Skeletal muscle satellite cell (primary cell): ENCODE results near the gene CYTH3.

Experiments used
- H3K27me3 ChIP-seq: 2 replicates; pipeline ENCODE4 v1.7.0; 2013; ENCODE audit warnings: low read length; ENCODE audit not compliant: control insufficient read depth, insufficient read depth
- H3K36me3 ChIP-seq: 2 replicates; pipeline ENCODE4 v1.7.0; 2013; ENCODE audit warnings: mild to moderate bottlenecking, control low read depth, low read length; ENCODE audit not compliant: insufficient read depth
- H3K4me1 ChIP-seq: 2 replicates; pipeline ENCODE4 v1.7.0; 2013; ENCODE audit warnings: low read length; ENCODE audit not compliant: control insufficient read depth, insufficient read depth
- H3K4me2 ChIP-seq: 2 replicates; pipeline ENCODE4 v1.7.0; 2013; ENCODE audit warnings: mild to moderate bottlenecking, low read length
- H3K4me3 ChIP-seq: 2 replicates; pipeline ENCODE4 v1.7.0; 2013; ENCODE audit warnings: low read length
- H3K9ac ChIP-seq: 2 replicates; pipeline ENCODE4 v1.7.0; 2013; ENCODE audit warnings: mild to moderate bottlenecking, low read depth, low read length, moderate library complexity
- H3K9me3 ChIP-seq: replicated peaks from 2 replicates; pipeline ENCODE4 v1.7.0; 2013; ENCODE audit warnings: mild to moderate bottlenecking, control low read depth, low read length

The CYTH3 gene

GRCh38 chr7:6180344-6180725 lies 92.1 kb downstream of the CYTH3 start:
- no peak overlapping the region for H3K4me2 ChIP-seq
- H3K9me3 ChIP-seq = no peaks in the 10 kb centered on the region
- H3K9ac ChIP-seq = no peak overlapping the region
- H3K4me3 ChIP-seq = no peak overlapping the region
- H3K4me1 ChIP-seq = peaks cover 22% of the 10 kb centered on the region
- peaks cover 39% of the 10 kb centered on the region for H3K36me3 ChIP-seq
- H3K27me3 ChIP-seq = no peaks in the 10 kb centered on the region

- no peak overlapping the region for H3K4me2 ChIP-seq
- H3K27me3 ChIP-seq = no peaks in the 10 kb centered on the region
- no peak overlapping the region for H3K9ac ChIP-seq
- H3K36me3 ChIP-seq = peaks cover 43% of the 10 kb centered on the region
- H3K4me3 ChIP-seq = no peak overlapping the region
- H3K9me3 ChIP-seq = no peaks in the 10 kb centered on the region
- peaks cover 24% of the 10 kb centered on the region for H3K4me1 ChIP-seq
These were observed 92.6 kb downstream of the CYTH3 start for GRCh38 chr7:6179620-6180343.

- Histone ChIP-seq H3K4me1 (peaks cover 24% of the 10 kb centered on the region), H3K9ac (no peak overlapping the region), H3K36me3 (peaks cover 46% of the 10 kb centered on the region), H3K4me3 (no peak overlapping the region), H3K27me3 (no peaks in the 10 kb centered on the region), H3K4me2 (no peak overlapping the region), H3K9me3 (no peaks in the 10 kb centered on the region)
These were observed 94.0 kb downstream of the CYTH3 start for GRCh38 chr7:6178298-6179029.

- Histone ChIP-seq H3K27me3 (no peaks in the 10 kb centered on the region), H3K4me1 (peaks cover 39% of the 10 kb centered on the region), H3K9me3 (no peaks in the 10 kb centered on the region), H3K36me3 (peaks cover 58% of the 10 kb centered on the region), H3K9ac (no peak overlapping the region), H3K4me2 (peak overlapping the region; percentile 40), H3K4me3 (no peak overlapping the region)
These were observed 96.8 kb downstream of the CYTH3 start for GRCh38 chr7:6175645-6176044.

- Histone ChIP-seq H3K4me1 (peaks cover 33% of the 10 kb centered on the region), H3K27me3 (no peaks in the 10 kb centered on the region), H3K4me3 (no peak overlapping the region), H3K9me3 (no peaks in the 10 kb centered on the region), H3K4me2 (no peak overlapping the region), H3K36me3 (peaks cover 72% of the 10 kb centered on the region), H3K9ac (no peak overlapping the region)
These were observed 99.5 kb downstream of the CYTH3 start for GRCh38 chr7:6172910-6173295.

- no peak overlapping the region for H3K4me3 ChIP-seq
- H3K9ac ChIP-seq = no peak overlapping the region
- H3K36me3 ChIP-seq = peaks cover 72% of the 10 kb centered on the region
These were observed 100.1 kb downstream of the CYTH3 start for GRCh38 chr7:6172224-6172909.

GRCh38 chr7:6171532-6172223 lies 100.7 kb downstream of the CYTH3 start:
- H3K36me3 ChIP-seq = peaks cover 71% of the 10 kb centered on the region
- H3K9ac ChIP-seq = no peak overlapping the region
- H3K27me3 ChIP-seq = no peaks in the 10 kb centered on the region
- peaks cover 30% of the 10 kb centered on the region for H3K4me1 ChIP-seq
- H3K9me3 ChIP-seq = no peaks in the 10 kb centered on the region
- H3K4me3 ChIP-seq = no peak overlapping the region
- H3K4me2 ChIP-seq = no peak overlapping the region

More at GRCh38 chr7:6172224-6172909, 100.1 kb downstream of the CYTH3 start:
- H3K4me1 ChIP-seq = peaks cover 33% of the 10 kb centered on the region
- H3K4me2 ChIP-seq = no peak overlapping the region
- no peaks in the 10 kb centered on the region for H3K27me3 ChIP-seq
- H3K9me3 ChIP-seq = no peaks in the 10 kb centered on the region

- Histone ChIP-seq H3K4me2 (no peak overlapping the region), H3K4me3 (no peak overlapping the region), H3K9me3 (no peaks in the 10 kb centered on the region), H3K27me3 (no peaks in the 10 kb centered on the region), H3K36me3 (peaks cover 67% of the 10 kb centered on the region), H3K4me1 (peaks cover 22% of the 10 kb centered on the region), H3K9ac (no peak overlapping the region)
These were observed 101.6 kb downstream of the CYTH3 start for GRCh38 chr7:6170571-6171531.

- Histone ChIP-seq H3K36me3 (peaks cover 61% of the 10 kb centered on the region), H3K27me3 (no peaks in the 10 kb centered on the region), H3K4me1 (peaks cover 15% of the 10 kb centered on the region), H3K9me3 (no peaks in the 10 kb centered on the region), H3K9ac (no peak overlapping the region), H3K4me3 (no peak overlapping the region), H3K4me2 (no peak overlapping the region)
These were observed 102.5 kb downstream of the CYTH3 start for GRCh38 chr7:6169805-6170520.

- Histone ChIP-seq H3K9me3 (no peaks in the 10 kb centered on the region), H3K4me1 (peaks cover 15% of the 10 kb centered on the region), H3K4me3 (no peak overlapping the region), H3K4me2 (no peak overlapping the region), H3K36me3 (peaks cover 70% of the 10 kb centered on the region), H3K27me3 (no peaks in the 10 kb centered on the region), H3K9ac (no peak overlapping the region)
These were observed 104.0 kb downstream of the CYTH3 start for GRCh38 chr7:6168477-6168868.
